NCI-H1048 (cell line): ENCODE data around the gene RASGRP1.

ENCODE experiments used
- DNase-seq: peaks from one replicate; lab custom pipeline; 2025; lab: John Stamatoyannopoulos, UW

The RASGRP1 gene

DNA sequence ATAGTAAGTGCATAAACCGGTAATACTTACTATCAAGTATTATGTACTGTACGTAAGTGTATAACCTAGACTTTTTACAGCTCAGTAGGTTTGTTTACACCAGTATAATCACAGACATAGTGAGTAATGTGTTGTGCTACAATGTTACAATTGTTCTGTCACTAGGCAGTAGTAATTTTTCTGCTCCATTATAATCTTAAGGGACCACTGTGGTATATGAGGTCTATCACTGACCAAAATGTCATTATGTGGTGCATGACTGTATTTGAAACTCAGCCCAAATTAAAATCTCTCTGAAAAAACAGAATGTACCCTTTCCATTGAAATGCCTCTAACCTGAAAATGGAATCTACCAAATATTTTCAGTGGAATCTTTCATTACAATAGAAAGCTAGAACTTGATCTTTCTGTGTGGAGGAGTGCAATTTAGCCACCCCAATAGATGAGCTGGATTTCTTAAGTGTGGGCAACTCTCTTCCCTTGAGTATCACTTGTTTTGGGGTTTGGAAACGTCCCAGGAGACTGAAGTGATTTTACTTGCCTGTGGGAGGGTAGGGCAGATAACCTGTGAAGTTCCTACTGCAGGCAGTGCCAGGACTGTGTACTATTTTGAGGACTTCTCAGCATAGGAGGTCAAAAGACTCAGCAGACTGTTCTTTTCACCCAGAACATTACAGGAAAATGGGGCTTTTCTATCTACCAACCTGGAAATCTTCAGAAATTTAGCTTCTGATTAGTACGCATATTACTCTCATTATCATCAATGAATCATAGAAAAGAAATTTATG is 59.7 kb downstream of the RASGRP1 start:
- DNase-seq: no peak

DNA sequence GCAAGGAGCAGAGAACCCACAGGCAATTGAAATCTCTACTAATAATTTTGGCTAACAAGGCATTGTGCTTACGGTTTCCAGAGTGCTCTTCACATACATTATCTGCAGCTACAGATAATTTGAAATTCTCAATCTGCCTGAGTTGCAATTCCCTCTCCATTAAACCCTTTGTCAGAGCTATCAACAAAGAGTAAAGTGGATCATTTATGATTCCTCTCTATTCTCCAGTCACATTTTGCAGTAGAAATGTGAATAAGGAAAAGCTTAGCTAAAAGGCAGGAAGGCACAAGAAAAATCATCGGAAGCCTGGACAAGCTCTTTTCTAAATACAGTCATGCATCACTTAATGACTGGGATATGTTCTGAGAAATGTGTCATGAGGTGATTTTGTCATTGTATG is 61.1 kb downstream of the RASGRP1 start:
- DNase-seq: no peak

DNA sequence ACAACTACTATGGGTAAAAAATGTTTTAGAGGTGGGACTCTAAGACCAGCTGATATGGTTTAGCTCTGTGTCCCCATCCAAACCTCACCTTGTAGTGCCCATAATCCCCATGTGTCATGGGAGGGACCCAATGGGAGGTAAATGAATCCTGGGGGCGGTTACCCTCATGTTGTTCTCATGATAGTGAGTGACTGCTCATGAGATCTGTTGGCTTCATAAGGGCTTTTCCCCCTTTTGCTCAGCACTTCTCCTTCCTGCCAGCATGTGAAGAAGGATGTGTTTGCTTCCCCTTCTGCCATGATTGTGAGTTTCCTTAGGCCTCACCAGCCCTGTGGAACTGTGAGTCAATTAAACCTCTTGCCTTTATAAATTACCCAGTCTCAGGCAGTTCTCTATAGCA is 65.0 kb downstream of the RASGRP1 start:
- no peak for DNase-seq

DNA sequence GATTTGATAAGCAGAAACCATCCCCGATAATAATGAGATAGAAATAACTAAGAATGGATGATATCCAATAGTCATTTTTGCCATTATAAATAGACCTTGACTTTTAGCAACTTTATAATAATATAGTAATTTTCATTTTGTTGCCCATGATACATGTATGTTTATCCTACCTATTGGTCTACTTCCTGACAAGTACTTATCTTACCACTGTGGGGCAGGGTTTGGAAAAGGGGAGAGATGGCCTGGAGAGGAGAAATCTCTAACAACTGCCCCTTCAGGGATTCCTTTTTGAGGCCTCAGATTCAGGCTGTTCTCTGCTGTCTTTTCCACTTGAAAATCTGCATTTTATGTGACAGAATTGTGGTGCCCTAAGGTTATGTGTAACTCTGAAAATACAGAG is 68.5 kb downstream of the RASGRP1 start:
- no peak for DNase-seq

DNA sequence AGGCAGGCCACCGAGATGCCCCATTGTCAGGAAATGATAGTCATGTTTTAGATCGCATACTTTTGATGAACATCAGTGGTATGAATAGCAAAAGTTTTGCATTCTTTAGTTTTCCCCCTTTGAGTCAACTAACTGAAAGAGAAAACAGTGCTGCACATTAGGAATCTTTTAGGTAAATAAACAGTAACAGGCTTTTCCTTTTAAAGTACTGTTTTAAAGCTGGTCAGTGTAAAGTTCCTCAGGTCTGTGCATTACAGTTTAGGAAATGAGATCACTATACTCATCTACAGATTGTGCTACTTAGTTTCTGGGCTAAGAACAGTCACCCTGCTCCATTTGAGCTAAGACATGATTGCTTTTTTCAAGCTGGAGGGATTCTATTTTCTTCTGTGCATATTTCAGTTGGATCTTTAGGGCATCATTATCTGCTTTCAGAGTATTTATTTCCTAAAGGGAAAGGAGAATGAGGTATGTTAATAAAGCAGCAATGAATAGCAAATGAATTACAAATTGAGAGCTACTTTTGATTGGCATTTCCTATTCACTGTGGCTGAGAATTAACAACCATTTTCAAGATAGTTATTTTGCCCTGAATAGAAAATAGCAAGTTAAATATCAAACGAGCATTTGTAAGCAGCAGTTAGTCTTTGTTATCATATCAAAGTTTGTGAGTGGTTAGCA is 74.2 kb downstream of the RASGRP1 start:
- no peak for DNase-seq

DNA sequence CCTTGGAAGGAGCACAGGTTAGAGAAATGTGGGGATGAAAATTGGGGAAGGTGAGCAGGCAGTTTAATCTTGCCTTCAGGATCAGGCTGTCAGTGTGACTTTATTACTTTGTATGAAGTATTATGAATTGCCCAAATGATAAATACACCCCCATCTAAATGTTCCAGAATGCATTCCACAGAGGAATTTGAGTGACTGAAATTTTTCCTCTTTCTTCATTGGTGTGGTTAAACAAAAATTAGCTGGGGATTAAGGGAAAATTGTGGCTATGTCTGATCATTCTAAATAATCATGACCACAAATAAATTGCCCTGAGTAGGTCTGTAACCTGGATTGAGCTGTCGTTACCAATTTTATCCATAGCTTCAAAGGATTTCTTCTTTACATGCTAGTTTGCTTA is 77.2 kb downstream of the RASGRP1 start:
- DNase-seq: no peak

DNA sequence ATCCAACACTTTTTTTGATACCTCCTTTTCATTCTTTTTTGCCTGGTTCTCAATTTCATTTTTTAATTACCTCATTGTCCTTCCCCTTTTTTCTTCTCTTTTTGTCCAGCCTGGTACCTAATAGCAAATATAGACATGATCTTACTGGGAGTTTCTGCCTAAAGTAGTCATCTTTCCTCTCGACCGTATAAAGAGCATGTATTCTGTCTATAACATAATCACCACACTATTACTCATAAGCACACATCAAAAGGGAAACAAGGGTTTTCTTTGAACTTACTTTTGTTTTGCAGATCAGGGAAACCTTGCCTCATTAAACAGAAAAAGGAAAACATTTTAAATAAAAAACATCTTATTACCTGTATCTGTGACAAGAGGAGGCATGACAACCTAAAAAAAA is 77.7 kb downstream of the RASGRP1 start:
- no peak for DNase-seq

DNA sequence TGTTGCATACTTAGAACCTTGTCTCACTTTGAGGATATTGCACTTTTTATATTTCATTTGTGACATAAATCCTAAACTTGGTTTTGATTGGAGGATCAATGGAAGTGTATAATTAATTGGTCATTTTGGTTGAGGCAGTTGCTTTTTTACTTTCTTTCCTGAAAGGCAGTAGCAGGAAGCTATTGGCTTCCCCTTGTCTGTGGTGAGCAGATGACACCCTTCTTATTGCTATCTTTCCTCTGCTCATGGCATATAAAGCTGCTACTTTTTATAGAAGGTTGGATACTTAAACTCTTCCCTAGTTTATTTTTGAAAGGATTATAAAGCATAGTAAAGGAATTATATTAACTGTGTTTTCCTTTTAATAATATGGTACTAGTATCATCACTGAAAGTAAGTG is 82.0 kb downstream of the RASGRP1 start:
- DNase-seq: no peak

DNA sequence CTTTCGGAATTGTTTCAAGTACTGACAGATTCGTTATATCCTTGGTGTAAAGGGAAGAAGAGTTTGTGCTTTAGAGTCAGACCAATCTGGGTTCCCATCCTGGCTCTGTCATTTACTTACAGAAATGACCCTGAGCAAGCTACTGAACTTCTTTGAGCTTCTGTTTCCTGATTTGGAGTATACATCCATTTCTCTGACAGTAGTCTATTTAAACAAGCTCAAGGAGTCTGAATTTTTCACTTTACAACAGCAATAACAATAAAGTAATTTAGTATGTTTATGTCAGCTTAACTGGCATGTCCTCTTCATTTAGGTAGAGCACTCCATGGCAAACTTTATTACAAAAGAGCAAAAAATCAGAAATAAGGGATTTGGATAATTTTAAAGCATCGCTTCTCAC is 82.9 kb downstream of the RASGRP1 start:
- DNase-seq: no peak

DNA sequence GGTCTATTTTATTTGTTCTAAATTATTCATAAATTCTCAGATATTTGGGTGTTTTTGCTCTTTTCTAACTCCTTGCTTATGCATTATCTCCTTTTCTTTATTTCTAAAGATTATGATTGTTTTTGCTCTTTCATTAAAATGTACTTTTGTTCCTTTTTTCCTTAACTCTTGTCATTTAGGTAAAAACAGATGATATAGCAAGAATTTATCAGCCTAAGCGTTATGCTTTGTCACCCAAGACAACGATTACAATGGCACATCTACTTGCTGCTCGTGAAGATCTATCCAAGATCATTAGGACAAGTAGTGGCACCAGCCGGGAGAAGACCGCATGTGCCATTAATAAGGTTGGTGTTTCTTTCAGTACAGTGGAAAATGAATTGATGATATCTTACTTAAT is 83.5 kb downstream of the RASGRP1 start:
- DNase-seq: no peak

DNA sequence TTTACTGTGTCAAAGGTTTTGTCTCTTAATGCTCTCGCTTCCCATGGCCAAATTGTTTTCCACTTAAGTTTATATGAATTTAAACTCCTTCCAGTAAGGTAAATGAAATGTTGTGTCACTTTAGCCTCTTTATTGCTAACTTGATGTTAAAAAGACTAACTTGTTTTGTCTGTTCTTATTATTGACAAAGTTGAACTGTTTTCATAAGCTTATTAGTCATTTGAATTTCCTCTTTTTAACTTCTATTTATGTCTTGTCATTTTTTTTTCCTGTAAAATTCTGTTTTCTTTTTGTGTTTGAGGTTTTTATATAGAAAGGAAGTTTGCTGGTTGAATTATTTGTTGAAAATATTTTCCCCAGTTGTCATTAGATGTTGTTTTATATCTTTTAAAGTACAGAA is 84.9 kb downstream of the RASGRP1 start:
- DNase-seq: no peak

DNA sequence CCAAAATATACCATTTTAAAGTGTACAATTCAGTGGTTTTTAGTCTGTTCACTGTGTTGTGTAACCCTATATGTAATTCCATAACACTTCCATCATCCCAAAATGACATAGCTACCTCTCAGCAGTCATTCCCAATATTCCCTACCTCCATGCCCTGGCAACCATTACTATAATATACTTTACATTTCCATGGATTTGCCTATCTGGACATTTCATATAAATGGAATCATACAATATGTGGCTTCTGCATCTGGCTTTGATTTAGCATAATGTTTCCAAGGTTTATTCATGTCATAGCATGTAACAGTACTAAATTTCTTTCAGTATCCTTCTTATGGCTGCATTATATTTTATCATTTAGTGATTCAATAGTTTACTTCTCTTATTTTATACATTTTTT is 85.3 kb downstream of the RASGRP1 start:
- no peak for DNase-seq

DNA sequence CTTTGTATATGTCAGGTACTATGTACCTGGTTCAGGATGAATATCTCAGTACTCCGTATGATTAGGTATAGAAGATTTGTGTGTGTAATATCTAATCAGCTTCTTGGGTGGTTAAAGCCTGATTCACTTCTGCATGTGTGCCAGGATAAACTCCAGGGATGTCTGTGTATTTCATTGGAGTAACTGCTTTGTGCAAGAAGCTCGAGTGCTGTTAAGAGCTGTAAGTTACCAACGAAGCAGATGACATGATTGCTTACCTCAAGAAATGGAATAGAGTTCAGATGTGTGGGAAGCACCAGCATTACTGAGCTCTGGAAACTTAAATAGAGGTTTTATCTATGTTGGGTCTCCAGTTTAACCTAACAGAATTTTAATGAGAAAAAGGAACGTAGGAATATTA is 87.0 kb downstream of the RASGRP1 start:
- no peak for DNase-seq

DNA sequence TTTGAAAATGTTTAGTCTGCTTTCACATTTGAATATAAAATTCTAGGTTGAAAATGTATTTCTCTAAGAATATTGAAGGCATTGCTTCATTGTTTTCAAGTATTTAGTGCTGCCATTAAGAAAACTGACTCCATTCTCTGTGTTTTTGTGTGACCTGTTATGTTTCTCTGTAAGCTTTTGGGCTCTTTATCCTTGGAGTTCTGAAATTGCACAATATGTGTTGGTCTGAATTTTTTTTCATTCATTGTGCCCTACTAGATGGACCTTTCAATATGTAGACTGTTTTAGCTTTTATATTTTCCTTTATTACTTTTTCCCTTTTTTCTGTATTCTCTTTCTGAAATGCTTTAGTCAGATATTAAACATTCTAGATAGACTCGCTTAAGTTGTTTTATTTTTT is 88.5 kb downstream of the RASGRP1 start:
- no peak for DNase-seq

DNA sequence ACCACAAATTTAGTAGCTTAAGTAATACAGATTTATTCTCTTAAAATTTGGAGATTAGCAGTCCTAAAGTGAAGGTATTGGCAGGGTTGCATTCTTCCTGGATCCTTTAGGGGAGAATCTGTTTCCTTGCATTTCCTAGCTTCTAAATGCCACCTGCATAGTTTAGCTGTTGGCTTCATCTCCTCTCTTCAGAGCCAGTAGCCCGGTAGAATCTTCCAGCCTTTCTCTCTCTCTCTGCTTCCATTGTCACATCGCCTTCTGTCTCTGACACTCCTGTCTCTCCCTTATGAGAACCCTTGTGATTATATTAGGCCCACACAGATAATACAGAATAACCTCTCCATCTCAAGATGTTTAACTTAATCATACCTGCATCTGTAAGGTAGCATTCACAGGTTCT is 89.3 kb downstream of the RASGRP1 start:
- no peak for DNase-seq

DNA sequence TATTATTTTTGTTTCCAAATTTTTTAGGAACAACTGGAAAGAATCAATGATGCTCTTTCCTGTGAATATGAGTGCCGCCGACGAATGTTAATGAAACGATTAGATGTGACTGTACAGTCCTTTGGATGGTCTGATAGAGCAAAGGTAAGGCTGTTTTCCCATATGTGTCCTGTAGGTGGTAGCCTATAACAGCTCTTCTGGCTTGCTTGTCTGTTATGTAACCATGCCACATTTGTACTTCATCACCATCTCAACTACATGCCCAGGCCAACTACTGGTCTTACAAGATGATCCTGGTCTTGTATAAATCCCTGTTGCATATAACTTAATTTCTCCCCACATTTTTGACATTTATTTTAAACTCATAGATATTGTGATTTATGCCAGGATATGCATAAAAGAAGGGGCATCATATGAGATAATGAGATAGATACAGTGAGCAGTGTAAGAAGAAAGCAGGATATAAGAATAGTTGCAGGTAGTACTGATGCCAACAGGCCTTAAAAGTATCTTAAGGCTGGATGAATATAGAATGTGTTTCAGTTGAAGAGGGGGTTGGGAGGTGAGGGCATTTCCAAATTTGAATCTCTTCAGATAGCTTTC is 90.4 kb downstream of the RASGRP1 start:
- no peak for DNase-seq

DNA sequence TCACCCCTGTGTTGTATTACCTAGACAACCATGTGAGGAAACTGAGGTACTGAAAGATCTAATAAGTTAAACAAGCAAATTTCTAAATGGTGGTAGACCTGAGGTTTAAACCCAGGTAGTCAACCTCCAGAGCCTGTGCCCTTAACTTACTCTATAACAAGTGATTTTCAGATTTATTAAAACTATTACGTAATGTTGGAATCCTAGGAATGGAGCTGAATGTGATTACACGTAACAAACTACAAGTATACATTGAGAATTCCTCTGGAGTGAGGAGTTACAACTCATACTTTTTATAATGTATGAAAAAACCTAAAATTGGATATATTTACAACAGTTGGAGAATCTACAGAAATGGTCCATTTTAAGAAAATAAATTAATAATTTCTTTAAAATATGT is 92.6 kb downstream of the RASGRP1 start:
- DNase-seq: no peak

DNA sequence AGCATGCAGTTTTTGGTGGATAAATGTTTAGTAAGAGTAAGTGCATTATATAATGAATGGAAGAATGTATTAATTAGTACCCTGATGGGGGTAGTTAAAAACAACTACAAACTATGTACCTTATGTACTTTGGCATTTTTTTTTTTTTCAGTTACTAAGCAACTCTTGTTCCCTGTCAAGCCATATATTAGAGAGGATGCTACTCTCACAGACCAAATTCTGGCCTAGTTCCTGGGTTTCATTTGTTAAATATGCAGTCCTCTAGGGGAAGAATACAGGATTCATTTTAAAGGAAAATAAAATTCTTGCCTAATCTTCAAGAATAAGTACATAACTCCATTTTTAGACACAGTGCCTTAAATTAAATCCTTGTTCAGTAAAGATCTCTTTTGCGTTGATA is 93.8 kb downstream of the RASGRP1 start:
- DNase-seq: no peak

DNA sequence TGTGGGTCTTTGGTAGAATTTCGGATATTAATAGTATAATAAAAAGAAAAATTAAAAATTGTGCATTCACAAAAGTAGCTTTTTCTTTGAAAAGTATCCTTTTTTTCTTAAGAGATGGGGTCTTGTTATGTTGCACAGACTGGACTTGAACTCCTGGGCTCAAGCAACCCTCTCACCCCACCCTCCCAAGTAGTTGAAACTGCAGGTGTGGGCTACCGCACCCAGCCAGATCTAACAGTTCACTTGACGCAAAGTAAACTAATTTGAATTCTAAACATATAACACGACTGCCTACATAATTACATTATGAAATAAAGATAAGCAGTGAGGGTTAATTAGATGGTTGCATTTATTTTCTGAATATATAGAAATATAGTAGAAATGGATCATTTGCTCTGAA is 99.9 kb downstream of the RASGRP1 start:
- no peak for DNase-seq

DNA sequence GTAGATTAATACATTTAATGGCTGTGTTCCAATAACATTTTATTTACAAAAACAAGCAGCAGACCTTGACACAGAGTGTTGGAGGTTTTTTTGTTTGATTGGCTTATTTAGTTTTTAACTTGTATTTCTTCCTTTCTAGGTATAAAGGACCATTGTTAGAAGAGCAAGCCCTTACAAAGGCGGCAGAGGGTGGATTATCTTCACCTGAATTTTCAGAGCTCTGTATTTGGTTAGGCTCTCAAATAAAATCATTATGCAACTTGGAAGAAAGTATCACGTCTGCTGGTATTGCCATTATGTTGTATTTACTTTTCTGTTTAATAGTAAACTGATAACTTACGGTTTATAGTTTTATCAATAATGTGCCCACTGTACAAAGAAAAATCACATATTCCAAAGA is 100.7 kb downstream of the RASGRP1 start:
- DNase-seq: no peak

DNA sequence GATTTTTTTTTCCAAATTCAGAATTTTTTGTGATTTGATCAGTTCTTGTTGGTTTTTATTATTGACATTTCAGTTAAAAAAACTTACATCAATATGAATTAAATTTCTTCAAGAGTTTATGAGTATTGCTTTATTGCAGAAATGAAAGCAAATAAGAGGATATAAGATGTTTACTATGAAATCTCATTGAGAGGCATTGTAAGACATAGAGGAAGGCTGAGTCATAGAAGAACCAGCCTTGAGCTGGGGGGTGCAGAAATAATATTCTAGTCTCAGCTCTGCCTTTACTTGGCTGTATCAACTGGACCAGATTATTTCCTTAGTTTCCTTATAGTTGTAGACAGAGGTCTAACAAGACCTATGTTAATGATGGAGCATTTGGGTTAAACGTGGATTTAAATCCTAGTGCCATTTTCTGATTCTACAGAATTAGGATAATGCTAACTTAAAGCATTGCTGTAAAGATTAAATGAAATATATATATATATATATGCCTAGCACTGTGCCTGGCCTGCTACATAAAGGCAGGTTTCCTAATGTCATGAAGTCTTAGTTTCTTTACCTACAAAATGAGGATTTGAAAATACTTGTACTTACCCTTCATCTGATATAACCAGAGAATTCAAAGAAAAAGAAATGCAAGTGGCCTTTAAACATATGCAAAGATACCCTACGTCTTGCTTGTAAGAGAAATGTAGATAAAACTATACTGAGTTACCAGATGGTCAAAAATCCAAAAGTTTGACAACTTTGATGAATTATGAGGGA is 103.4 kb downstream of the RASGRP1 start:
- DNase-seq: no peak

DNA sequence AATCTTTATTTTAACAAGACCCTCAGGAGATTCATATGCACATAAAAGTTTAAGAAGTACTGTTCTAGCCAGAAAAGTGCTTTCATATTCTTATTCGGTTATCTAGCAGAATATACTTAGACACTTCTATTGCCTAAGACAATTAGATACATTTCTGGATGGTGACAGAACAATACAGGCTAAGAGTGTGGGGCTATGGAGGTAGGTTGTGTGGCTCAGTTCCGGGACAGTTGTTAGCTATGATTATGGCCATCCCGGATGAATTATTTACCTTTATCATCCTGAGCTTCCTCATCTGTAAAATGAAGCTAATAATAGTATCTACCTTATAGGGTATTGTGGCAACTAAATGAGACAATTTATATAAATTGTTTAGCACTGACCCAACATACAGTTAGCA is 104.1 kb downstream of the RASGRP1 start:
- no peak for DNase-seq

DNA sequence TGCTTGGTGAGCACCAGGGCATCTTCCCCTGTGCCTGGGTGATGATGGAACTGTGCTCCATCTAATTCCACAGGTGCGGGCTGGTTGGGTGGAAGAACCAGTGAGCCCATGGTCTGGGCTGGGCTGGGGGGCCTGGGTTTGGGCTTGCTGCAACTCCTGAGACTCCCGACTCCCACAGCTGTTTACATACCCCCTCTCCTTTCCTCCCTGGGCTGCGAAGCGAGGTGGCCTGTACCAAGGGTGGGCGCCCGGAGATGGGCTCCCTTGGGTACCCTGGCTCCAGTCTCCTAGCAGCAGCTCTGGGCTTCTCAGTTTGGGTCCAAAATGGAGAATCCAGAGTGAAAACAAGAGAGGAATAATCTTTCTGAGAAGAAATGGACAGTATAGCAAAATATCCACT is 105.1 kb downstream of the RASGRP1 start:
- no peak for DNase-seq
